Hippocampal formation (tissue), 2 donors: ENCODE measurements around the gene LCE3D.
"Not testable (repeated sequence)": the region's sequence is repeated elsewhere in the genome, so short reads cannot be mapped to it uniquely, and the experiment has no call there.

Source experiments
- DNase-seq, 2 donors: peaks; one replicate each; lab custom pipeline; 2025; lab: John Stamatoyannopoulos, UW

The LCE3D gene, protein sequence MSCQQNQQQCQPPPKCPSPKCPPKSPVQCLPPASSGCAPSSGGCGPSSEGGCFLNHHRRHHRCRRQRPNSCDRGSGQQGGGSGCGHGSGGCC

DNA sequence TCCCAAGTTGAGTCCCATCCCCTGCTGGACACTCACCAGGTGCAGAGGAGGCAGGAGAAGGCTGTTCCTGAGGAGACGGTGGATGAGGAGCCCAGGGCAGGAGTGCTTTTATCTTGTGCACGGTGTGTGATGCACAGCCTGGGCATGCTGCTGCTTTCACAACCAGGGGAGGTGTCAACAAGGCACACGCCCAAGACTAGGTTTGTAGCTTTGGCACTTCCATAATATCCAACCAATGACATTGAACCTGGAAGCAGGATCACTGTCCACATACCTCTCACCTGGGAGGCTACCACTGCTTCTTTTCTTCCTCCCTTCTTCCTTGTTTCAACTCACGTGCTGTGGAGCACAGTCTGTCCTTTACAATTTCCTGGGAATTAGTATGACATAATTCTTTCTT lies at the start of gene LCE3D:
LCE3D (minus strand) TSS at position 84 of the 400 bp plus-strand sequence. CDS start 580 bp downstream, outside the sequence.
- DNase-seq, result no peak

DNA sequence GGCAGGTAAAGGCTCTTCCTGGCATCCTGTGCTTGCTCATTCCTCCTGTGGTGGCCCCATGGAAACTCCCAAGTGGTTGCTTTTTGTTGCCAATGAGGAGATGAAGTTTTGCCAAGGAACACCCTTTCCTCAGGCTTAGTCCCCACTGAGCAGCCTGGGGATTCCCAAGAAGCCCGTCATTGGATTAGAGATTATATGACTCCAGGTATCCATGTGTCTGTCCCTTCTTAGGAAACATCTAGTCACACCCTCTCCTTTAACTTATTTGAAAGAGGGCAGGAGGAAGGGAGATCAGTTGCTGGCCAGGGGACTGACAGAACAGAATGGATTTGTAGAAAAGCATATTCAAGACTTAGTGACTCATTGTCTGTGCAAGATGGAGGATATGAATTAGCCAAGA lies 46.4 kb upstream of the LCE3D start:
- DNase-seq, result no peak

DNA sequence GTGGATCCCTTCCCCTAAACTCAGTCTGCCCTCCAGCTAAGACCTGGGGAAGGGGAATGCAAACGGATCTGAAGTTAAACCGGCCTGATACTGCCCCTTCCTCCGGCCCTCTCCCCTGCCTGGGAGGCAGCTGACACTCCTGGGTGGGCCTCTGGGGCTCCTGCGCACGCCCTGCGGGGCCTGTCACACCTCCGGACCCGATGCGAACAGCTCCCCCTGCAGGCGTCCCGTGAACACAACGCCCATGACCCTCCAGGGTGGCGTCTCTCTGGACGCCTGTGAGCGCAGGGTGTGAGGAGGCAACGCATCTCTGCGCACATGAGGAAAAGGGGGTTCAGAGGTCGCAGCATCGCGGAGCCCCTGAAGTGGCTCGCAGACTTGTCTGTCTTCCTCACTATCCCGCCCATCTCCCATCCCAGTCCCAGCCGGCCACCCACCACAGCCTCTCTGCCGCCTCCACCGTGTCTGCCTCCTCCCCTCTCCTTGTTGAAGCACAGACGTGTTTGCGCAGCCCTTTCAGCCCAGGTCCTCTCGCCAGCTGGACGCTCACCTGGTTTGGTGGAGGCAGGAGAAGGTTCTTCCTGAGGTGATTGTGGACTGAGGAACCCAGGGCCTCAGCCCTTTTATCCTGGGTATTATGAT lies 43.0 kb upstream of the LCE3D start:
- DNase-seq, result no peak

DNA sequence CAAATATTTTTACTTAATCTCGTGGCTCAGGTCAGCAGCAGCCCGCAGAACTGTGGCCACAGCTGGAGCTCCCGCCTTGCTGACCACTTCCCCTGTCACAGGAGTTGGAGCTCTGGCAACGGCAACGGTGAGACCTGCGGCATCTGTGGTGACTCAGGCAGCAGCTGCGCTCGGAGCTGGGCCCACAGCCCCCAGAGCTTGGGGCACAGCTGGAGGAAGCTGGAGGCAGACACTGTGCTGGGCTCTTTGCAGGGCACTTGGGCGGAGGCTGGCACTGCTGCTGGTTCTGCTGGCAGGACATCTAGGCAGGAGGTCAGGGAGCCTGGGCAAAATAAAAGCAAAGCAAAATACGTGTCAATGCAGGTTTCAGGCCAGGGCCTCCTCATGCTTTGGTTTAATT lies 42.5 kb upstream of the LCE3D start, which contains the start of gene LCE3A:
LCE3A (minus strand) TSS at position 301 of the 400 bp plus-strand sequence; CDS start at position 301, 0 bp downstream.
- no peak for DNase-seq

DNA sequence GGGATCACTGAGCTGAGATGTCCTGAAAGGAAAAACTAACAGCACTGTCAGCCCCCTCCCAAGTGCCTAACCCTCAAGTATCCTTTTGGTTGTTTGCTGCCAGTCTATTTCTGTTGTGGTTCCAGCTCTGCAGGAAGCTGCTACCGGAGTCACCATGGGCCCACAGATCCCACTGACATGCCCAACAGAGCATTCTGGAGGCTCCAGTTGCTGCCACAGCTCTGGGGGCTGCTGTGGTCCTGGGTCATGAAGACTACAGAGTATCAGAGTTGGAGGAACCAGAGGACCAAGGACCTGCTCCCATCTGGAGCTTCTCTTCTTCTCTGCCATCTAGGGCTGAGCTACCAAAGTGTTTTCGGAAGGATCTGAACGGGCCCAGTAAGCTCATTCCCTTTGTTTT lies 41.7 kb upstream of the LCE3D start:
- DNase-seq, result no peak

DNA sequence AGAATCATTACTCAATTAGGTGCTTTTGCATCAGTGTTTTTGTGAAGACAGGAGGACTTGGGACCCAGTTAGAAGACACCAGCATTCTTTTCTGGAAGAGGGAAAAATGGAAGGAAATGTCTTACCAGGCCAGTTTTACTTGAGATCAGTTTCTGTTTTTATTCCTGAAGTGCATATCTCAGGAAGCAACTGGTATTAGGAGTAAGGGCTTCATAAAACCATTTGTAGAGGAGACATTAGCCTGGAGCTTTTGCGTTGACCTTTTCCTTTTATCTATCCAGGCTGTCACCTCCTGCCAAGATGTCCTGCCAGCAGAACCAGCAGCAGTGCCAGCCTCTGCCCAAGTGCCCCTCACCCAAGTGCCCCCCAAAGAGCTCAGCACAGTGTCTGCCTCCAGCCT lies 33.2 kb upstream of the LCE3D start, which contains the start of gene LCE3B:
LCE3B (plus strand) TSS at position 301 of the 400 bp plus-strand sequence; CDS start at position 301, 0 bp downstream.
- no peak for DNase-seq

DNA sequence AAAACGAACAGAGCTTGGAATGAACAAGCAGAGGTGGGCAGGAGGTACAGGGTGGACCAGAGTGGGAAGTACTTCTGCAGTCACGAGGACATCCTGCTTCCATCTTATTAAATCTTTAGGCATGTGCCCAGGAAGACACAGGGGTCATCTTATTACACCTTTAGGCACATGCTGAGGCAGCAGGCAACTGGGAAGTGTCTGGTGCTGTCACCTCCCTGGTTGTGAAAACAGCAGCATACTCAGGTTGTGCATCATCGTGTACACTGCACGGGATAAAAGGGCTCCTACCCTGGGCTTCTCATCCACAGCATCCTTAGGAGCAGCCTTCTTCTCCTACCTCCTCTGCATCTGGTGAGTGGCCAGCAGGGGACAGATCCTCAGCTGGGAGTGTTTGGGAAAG lies 19.6 kb upstream of the LCE3D start, which contains the start of gene LCE3C:
LCE3C (plus strand) TSS at position 301 of the 400 bp plus-strand sequence. CDS start 498 bp downstream, outside the sequence.
- DNase-seq, result no peak

DNA sequence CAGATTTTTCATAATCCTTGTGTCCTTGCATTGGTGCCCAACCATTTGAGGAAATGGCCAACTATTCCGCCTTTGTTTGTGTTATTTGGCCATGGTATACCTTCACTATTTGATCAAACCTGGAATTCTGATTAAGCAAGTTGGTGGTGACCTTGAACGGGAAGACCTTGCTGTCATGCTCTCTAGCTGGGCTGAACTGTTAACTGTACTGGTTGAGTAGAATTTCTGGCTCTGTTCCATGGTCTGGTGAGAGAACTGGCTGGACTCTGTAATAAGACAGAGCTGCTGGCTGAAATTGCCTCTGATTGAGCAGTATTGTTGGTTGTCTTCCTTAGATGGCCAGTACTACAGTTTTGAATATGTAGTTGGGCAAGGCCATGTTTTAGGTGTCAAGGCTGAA lies 16.7 kb upstream of the LCE3D start:
- DNase-seq, result no peak

DNA sequence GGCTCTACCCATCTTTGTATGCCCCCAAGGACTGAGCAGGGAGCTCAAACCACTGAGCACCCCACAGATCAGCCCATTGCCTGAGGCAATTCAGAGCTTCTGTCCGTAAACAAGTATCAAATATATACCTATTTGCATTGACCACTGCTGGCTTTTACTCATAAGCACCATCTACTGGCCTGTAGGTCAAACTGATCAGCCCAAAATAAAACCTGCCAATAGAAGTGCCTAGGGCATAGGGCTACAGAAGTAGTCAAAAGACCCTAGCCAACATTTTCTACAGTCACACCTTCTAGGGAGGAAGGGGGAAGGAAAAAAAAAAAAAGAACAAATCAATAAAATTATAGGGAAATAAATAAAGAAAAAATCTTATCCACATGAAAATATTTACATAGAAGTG lies 5.3 kb upstream of the LCE3D start:
- DNase-seq, result no peak

DNA sequence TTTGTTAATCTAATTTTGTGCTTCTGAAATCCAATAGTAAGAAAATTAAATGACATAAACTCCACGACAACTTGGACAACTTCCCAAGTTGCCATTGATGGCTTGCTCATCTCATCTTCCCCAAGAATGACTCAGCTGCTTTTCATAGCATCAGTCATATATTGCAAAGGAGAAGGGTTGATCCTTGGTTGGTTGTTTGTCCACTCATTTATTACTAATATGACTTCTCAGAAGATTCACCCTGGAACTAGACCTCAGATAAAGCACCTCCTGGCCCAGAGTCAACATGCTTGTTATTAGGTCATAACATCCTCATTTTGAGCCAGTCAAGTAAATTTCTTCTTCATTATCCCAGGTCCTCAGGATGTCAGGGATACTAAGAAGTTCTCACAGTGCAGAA lies 2.3 kb upstream of the LCE3D start:
- DNase-seq, result no peak

DNA sequence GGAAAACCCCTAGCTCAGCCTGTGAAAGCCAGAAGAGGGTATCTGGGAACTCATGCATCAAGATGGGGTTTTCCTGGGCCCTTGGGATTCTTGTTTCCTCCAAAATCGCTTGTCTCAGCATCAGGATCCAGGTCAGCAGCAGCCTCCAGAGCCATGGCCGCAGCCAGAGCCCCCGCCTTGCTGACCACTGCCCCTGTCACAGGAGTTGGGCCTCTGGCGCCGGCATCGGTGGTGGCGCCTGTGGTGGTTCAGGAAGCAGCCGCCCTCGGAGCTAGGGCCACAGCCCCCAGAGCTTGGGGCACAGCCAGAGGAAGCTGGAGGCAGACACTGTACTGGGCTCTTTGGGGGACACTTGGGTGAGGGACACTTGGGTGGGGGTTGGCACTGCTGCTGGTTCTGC lies 790 bp downstream of the LCE3D start:
- not testable (repeated sequence) for DNase-seq

DNA sequence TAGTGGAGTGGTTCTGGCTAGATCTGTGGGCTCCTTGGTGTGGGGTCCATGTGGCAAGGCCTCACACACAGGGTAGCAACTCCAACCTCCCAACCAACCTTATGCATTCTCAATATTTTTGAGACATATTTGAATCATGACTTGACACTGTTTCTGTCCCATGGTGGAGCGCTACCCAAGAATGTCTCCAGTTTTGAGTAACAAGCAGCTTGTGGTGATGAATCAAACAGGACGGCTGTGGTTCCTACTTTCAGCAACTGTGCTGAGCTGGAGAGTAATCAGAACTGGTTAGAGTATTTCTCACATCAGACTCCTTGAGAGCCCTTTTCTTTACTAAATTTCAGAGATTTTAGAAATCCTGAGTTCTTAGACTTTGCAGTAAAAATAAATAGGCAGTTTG lies 3.1 kb downstream of the LCE3D start:
- no peak for DNase-seq

DNA sequence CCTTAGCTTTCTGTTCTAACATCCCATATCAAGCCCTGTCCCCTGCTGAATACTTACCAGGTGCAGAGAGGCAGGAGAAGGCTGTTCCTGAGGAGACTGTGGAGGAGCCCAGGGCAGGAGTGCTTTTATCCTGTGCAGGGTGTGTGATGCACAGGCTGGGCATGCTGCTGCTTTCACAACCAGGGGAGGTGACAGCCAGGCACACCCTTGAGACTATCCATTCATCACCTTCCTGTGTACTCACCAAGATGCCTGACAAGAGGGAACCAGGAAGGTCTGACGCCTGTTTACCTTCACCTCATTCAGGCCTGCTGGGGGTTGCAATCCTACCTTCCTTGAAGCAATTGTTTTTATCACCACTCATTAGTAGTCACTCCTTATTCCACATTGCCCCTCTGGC lies 13.6 kb downstream of the LCE3D start, which contains the start of gene LCE3E:
LCE3E (minus strand) TSS at position 100 of the 400 bp plus-strand sequence. CDS start 572 bp downstream, outside the sequence.
- no peak for DNase-seq

DNA sequence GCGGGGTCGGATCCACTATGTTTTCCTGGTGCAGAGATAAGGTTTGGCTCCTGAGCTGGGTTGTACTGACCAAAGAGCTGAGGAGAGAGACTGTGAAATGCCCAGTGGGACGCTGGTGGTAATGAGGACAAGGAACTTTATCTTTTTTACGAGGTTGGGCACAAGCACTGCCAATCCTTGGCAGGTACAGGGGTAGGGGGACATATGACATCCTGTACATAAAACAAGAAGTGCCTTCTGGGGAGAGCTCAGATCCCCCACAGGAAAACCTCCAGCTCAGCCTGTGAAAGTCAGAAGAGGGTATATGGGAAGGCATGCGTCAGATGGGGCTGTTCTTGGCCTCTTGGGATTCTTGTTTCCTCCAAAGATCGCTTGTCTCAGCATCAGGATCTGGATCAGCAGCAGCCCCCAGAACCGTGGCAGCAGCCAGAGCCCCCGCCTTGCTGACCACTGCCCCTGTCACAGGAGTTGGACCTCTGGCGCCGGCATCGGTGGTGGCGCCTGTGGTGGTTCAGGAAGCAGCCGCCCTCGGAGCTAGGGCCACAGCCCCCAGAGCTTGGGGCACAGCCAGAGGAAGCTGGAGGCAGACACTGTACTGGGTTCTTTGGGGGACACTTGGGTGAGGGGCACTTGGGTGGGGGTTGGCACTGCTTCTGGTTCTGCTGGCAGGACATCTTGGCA lies 14.6 kb downstream of the LCE3D start:
- no peak for DNase-seq

DNA sequence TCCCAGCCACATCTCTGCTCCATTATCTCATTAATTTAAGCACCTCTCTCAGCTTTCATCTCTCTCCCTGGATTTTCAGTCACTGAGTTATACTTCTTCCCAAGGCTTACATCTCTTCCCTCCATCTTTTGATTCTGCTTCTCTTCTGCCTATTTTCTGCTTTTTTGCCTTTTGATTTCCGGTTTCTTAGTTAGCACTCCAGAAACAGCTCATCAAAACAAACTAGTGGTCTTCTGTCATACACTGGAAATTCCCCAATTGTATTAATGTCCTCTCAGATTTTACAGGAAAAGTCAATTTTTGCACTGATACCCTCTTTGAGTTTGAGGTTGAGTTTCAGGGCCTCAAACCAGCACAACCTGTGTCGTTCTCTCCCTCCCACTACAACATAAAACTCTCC lies 15.2 kb downstream of the LCE3D start:
- DNase-seq, result no peak

DNA sequence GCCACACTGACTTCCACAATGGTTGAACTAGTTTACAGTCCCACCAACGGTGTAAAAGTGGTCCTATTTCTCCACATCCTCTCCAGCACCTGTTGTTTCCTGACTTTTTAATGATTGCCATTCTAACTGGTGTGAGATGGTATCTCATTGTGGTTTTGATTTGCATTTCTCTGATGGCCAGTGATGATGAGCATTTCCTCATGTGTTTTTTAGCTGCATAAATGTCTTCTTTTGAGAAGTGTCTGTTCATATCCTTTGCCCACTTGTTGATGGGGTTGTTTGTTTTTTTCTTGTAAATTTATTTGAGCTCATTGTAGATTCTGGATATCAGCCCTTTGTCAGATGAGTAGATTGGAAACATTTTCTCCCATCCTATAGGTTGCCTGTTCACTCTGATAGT lies 32.0 kb downstream of the LCE3D start:
- DNase-seq, result not testable (repeated sequence)

DNA sequence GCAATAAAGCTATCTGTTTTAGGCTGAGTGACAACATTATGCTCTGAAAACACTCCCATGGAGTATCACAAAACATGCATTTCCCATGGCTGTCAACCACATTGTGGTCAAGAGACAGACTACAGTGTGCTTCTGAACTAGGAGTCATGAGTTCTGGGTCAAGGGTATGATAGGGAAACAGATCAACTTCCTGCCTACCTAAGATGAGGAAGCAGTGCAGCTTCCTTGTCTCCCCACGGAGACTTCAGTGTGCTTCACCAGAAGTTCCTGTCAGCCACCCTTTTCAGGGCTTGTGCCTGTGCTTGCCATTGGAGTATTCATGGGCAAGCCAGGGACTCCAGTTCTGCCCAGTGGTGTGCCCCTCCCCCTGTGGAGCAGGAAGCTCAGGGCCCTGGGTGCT lies 33.6 kb downstream of the LCE3D start:
- no peak for DNase-seq

DNA sequence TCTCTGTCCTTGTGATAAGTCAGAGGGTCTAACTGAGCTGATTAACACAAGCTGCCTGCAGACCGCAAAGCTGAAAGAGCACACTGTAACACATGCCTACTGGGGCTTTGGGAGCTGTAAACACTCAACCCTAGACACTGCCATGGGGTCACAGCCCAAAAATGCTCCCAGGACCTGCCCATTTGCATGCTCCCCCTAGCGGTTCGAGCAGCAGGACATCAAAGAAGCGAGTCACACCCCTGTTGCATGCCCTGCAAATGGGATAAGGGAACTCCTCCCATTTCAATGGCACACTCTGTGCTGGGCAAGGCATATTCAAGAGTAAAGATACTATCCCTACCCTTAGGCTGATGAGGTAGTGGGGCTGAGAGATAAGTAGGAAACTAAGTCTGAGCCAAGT lies 36.5 kb downstream of the LCE3D start:
- DNase-seq, result no peak

DNA sequence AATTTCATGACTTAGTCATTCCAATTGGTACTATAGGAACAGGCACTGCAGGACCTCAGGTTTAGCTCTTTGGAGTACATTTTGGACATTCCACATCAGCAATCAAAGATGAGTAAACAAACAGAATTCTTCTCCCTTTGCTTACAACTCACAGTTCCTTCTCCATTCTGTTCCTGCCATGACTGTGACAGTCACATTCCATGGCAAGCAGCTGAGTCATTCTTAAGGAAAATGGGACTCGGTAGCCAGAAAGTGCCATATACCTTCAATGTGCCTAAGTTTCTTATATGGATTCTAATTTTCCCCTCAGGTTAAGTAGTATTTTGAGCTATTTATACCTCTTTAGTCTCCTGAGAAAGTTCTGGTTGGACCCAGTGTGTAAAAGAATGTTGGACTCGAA lies 40.4 kb downstream of the LCE3D start:
- DNase-seq, result no peak

DNA sequence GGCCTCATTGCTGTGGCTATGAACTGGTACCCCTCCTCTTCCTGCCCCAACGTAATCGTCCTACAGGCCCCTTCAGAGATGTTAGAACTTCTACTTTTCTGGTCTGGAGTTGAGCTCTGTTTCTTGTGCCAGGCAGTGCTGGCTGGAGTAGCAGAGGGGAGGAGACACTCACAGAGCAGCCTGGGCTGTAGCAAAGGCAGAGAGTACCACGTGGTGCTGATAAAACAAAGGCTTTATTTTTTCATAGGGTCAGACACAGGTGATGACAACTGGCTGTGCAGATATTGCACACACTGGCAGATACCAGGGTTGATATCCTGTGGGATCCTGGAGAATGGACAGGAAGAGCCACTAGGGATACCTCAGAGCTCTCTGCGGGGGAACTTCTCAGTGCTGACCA lies 42.8 kb downstream of the LCE3D start:
- DNase-seq, result no peak

DNA sequence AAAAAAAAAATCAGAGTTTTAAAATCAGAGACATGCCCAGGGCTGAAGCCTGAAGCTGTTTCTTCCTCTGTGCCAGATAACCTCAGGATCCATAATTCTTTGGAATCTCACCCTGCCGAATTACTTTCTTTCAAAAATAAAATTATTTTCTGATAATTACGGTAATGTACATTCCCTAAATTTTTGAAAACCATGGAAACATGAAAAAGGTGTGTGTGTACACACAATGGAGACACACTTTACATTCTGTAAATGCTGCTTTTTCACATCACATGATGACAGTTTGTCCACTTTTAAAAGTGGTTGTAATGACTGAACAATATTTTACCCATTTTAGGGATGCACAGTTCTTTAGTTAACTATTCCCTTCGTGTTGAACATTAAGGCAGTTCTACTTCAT lies 44.5 kb downstream of the LCE3D start:
- no peak for DNase-seq

DNA sequence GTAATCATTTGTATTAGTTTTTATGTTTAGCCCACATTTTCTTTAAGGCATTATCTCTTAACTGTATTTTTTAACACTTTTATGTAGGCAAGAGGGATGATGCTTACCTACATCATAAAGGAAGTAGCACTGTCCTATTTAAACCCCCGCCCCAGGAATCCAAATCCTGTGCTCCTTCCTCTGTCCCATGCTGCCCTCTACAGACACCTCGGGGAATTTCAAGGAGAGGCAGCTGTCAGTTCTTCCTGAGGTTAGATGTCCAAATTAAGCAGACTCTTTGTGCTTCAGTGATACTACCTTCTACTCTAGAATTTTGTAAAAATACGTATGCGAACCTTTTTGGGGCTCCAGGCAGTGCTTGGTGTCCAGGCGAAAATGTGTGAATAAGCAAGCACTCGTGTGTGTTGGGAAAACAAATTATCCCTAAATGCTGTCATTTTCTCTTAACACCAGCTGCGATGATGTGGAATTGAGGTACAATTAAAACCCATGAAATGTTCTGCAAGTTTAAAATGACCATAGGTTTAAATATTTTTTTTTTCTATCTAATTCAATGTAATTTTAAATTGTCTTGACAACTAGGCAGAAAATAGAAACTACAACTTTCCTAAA lies 46.9 kb downstream of the LCE3D start:
- DNase-seq, result no peak
